ENCODE data around the gene LPGAT1. TPM values are rescaled to one million over a fixed set of nuclear protein-coding genes. Genes with fewer than 3 reads are reported as not detected.

The LPGAT1 gene
- total RNA-seq, 4 donors from 2014 or later: 10.8 to 32.0 (median 24.8) TPM

DNA sequence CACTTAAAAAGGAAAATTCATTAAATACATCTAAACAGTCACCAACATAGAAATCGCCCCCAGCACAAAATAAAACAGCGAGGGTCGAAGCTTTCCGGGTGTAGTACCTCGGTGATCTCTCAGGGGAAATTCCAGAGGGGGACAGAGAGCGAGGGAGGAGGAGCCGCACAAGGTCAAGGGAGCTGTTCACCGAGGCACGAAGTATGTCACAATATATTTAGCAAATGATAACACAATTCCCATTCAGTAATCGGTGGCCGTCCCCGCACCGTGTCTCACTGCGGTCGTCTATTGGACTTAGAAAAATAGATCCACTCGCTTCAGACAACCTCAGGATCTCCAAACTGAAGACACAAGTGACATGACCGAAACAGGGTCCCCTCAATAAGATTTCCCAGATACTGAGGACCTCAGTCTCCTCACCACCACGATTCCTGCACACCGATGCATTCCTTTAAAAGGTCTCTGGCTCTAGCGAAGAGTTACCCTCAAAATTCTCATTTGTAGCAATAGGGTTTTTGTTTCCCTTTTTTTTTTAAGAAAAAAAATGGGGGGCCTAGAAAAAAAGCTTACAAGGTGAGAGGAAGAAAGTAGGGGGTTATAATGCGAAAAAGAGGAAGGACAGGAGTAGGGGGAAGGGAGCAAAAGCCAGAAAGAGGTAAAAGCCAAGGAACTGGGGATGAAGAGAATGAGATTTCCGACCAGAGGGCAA, 1.1 kb downstream of the LPGAT1 start:
- Histone ChIP-seq H3K9me3 (no peaks in the 10 kb centered on the region), H3K4me1 (peaks cover 0 to 45% (median 19%) of the 10 kb centered on the region in 3 donors), H3K27me3 (no peaks in the 10 kb centered on the region), H3K27ac (peak overlapping the region in 3 of 4 donors; percentile 86 to 93 (median 93)), H3K36me3 (peaks cover 0 to 8% (median 0%) of the 10 kb centered on the region in 3 donors), H3K4me3 (peak overlapping the region; percentile 68 to 99 (median 98))
- no peak for TF ChIP-seq POLR2A (IDR thresholded peaks at IDR 0.05)
- TF ChIP-seq, protein P1, sequence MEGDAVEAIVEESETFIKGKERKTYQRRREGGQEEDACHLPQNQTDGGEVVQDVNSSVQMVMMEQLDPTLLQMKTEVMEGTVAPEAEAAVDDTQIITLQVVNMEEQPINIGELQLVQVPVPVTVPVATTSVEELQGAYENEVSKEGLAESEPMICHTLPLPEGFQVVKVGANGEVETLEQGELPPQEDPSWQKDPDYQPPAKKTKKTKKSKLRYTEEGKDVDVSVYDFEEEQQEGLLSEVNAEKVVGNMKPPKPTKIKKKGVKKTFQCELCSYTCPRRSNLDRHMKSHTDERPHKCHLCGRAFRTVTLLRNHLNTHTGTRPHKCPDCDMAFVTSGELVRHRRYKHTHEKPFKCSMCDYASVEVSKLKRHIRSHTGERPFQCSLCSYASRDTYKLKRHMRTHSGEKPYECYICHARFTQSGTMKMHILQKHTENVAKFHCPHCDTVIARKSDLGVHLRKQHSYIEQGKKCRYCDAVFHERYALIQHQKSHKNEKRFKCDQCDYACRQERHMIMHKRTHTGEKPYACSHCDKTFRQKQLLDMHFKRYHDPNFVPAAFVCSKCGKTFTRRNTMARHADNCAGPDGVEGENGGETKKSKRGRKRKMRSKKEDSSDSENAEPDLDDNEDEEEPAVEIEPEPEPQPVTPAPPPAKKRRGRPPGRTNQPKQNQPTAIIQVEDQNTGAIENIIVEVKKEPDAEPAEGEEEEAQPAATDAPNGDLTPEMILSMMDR (IDR thresholded peaks at IDR 0.05): no peak
- no peak for DNase-seq
- WGBS, 2 donors: 24 to 42% methylated on average over 22 of the region's 22 CpGs
- intact Hi-C loops (cut with DNase I): loop anchor here (5.0 kb wide), 1 partner anchor 132 kb away; no protein-coding TSS in a partner anchor

DNA sequence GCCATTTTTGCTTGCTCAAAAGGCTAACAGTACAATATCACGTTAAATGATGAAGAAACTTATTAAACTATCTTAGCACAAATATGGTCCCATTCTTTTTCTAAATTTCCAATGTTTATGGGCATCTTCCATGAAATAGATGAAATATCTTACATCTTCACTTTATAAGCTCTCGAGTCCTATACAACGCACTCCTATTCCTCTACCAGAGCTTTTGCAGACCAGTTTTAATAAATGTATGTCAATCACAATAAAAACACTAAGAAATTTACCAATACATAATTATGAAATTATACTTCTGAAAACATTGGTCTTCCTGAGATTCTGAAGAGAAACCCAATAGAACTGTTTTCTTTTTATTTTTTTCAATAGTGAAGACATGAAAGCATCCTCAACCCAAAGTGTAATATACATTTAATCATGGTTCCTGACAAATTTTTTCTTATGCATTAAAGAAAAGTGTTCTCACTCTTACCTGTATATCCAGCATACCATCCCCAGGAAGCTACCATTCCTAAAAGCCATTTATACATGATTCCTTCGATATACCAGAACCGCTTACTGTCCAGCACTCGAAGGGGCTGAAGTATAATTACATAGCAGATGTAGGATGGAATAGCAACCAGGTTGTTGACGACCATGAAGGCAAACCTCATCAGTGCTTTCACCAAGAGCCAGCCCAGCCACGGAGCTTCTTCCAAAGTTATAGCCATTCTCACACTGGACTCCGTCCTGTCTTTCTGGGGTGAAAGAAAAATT, 1.8 kb downstream of the LPGAT1 start:
- 84 to 85% methylated on average over 9 of the region's 9 CpGs for WGBS, 2 donors
- Histone ChIP-seq H3K4me3 (peak overlapping the region in 3 of 4 donors; percentile 68 to 99 (median 96)), H3K36me3 (peaks cover 0 to 8% (median 0%) of the 10 kb centered on the region in 3 donors), H3K27me3 (no peaks in the 10 kb centered on the region), H3K9me3 (no peaks in the 10 kb centered on the region), H3K27ac (peak overlapping the region in 1 of 4 donors; percentile 86), H3K4me1 (peaks cover 0 to 50% (median 19%) of the 10 kb centered on the region in 3 donors)
- TF ChIP-seq POLR2A (IDR thresholded peaks at IDR 0.05): no peak
- TF ChIP-seq, protein P1 (IDR thresholded peaks at IDR 0.05): no peak
- DNase-seq: no peak
- intact Hi-C loops (cut with DNase I): no loop called here

DNA sequence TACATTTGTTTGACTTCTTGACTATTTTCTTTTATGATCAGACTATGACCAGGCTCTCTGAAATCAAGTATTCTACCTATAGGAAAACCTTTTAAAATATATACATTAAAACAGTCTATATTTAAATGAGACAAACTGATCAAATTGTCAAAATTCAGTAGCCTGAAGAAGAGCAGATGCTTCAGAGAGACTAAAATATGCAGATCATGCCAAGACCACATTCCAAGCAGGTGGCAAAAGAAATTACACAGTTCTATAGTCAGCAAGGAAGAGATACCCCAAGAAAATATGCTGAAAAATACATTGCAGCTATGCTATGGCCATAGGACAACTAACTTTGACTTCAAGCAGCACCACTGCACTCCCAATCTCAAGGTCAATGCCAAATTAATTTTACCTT, 3.5 kb downstream of the LPGAT1 start:
- peaks cover 0 to 57% (median 15%) of the 10 kb centered on the region in 3 donors for H3K4me1 ChIP-seq
- no peaks in the 10 kb centered on the region for H3K9me3 ChIP-seq
- TF ChIP-seq, protein P1 (IDR thresholded peaks at IDR 0.05): no peak
- no peak for TF ChIP-seq POLR2A (IDR thresholded peaks at IDR 0.05)
- no peaks in the 10 kb centered on the region for H3K27me3 ChIP-seq
- DNase-seq: no peak
- H3K4me3 ChIP-seq: no peak overlapping the region
- intact Hi-C loops (cut with DNase I): no loop called here
- peaks cover 0 to 8% (median 0%) of the 10 kb centered on the region in 3 donors for H3K36me3 ChIP-seq
- no peak overlapping the region for H3K27ac ChIP-seq

DNA sequence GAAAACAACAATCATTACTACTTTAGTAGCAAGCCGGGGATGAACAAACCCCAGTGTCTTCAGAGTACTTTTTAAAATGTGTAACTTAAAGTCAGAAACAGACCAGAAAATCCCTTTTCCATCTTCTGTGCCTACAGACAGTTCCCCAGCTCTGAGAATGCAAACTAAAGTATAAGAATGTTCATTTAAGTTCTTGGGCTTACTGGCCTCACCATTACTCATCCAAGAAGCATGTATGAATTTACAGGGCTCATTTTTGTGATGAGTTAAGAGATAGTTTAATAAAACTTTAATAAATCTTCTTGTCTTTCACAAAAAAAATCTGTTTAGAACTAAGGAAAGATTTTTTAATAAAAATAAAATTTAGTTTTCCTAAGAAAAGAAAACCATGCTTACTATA, 4.6 kb downstream of the LPGAT1 start:
- H3K4me3 ChIP-seq: no peak overlapping the region
- peaks cover 0 to 15% (median 0%) of the 10 kb centered on the region in 3 donors for H3K36me3 ChIP-seq
- no peaks in the 10 kb centered on the region for H3K27me3 ChIP-seq
- no peak overlapping the region for H3K27ac ChIP-seq
- TF ChIP-seq POLR2A (IDR thresholded peaks at IDR 0.05): no peak
- TF ChIP-seq, protein P1 (IDR thresholded peaks at IDR 0.05): no peak
- intact Hi-C loops (cut with DNase I): no loop called here
- DNase-seq: no peak
- no peaks in the 10 kb centered on the region for H3K9me3 ChIP-seq
- WGBS, 2 donors: 91 to 94% methylated on average over 1 of the region's 1 CpG
- H3K4me1 ChIP-seq: peaks cover 0 to 51% (median 12%) of the 10 kb centered on the region in 3 donors
